Hepatocyte (in vitro differentiated cells): Measurements from ENCODE around the gene RBM17. TPM values are rescaled to one million over a fixed set of nuclear protein-coding genes. Genes with fewer than 3 reads are reported as not detected.
"Not testable (repeated sequence)": the region's sequence is repeated elsewhere in the genome, so short reads cannot be mapped to it uniquely, and the experiment has no call there.

Experiments used
- DNase-seq: peaks from one replicate; pipeline ENCODE4 v3.0.0-alpha.2; 2016; ENCODE audit warnings: low spot score
- H2AFZ ChIP-seq: fragments of 200-600 bp; sonication (generic); 2 replicates; pipeline ENCODE4 v1.6.0; 2016; ENCODE audit warnings: antibody characterized with exemption, mild to moderate bottlenecking
- H3K27ac ChIP-seq: fragments of 200-600 bp; sonication (generic); 2 replicates; pipeline ENCODE4 v1.5.1; 2016; ENCODE audit warnings: mild to moderate bottlenecking
- H3K27me3 ChIP-seq: fragments of 200-600 bp; sonication (generic); 2 replicates; pipeline ENCODE4 v1.6.1; 2016
- H3K36me3 ChIP-seq: fragments of 200-600 bp; sonication (generic); replicated peaks from 2 replicates; pipeline ENCODE4 v1.5.1; 2016; ENCODE audit warnings: low read depth; ENCODE audit not compliant: insufficient read depth
- H3K4me1 ChIP-seq: fragments of 200-600 bp; sonication (generic); 2 replicates; pipeline ENCODE4 v1.5.1; 2016; ENCODE audit warnings: mild to moderate bottlenecking, moderate library complexity; ENCODE audit not compliant: insufficient read depth
- H3K4me2 ChIP-seq: fragments of 200-600 bp; sonication (generic); 2 replicates; pipeline ENCODE4 v1.6.0; 2016
- H3K4me3 ChIP-seq: fragments of 200-600 bp; sonication (generic); 2 replicates; pipeline ENCODE4 v1.5.1; 2016; ENCODE audit warnings: mild to moderate bottlenecking
- H3K79me2 ChIP-seq: fragments of 200-600 bp; sonication (generic); 2 replicates; pipeline ENCODE4 v1.6.0; 2017; ENCODE audit warnings: mild to moderate bottlenecking
- H3K9me2 ChIP-seq: fragments of 200-600 bp; sonication (generic); replicated peaks from 2 replicates; pipeline ENCODE4 v1.6.0; 2017; ENCODE audit warnings: mild to moderate bottlenecking; ENCODE audit not compliant: insufficient read depth
- H3K9me3 ChIP-seq: fragments of 200-600 bp; sonication (generic); 2 replicates; pipeline ENCODE4 v1.5.1; 2016; ENCODE audit warnings: low read depth, mild to moderate bottlenecking
- H4K20me1 ChIP-seq: fragments of 200-600 bp; sonication (generic); 2 replicates; pipeline ENCODE4 v1.6.0; 2016; ENCODE audit warnings: mild to moderate bottlenecking; ENCODE audit not compliant: insufficient read depth, poor library complexity, severe bottlenecking
- CTCF ChIP-seq: fragments of 200-600 bp; sonication (generic); IDR thresholded peaks from 2 replicates; pipeline ENCODE4 v1.5.1; 2016; ENCODE audit warnings: antibody characterized with exemption, mild to moderate bottlenecking; ENCODE audit not compliant: poor library complexity
- EZH2 ChIP-seq: fragments of 200-600 bp; sonication (generic); IDR thresholded peaks from 2 replicates; pipeline ENCODE4 v1.6.1; 2016; ENCODE audit warnings: antibody characterized with exemption, mild to moderate bottlenecking, borderline replicate concordance
- EZH2phosphoT487 ChIP-seq: fragments of 200-600 bp; sonication (generic); IDR thresholded peaks from one replicate; pipeline ENCODE4 v1.6.1; 2018; ENCODE audit warnings: antibody characterized with exemption, mild to moderate bottlenecking, low read depth, moderate library complexity; ENCODE audit not compliant: unreplicated experiment, severe bottlenecking
- WGBS: methylation state at CpG from one replicate; pipeline ENCODE4 v1.1.6; 2016; ENCODE audit warnings: low lambda C conversion rate; ENCODE audit errors: missing lambda C conversion rate; 5-methylcytosine and 5-hydroxymethylcytosine counted together
- polyA plus RNA-seq: library from polyadenylated mRNA; unstranded; fragments of >200 nt; fragmentation: Nextera tagmentation; extraction: Ambion mirVana; gene quantifications from 2 replicates; pipeline ENCODE4 v1.2.1, GENCODE V29; 2016
- total RNA-seq: library from RNA; depleted of rRNA; stranded (reverse); fragments of >200 nt; gene quantifications from 2 replicates; pipeline ENCODE4 v1.2.3, GENCODE V29; 2014

The RBM17 gene
- total and polyA plus RNA-seq, 2 experiments from 2014 or later = 46.7 to 112 TPM

GRCh38 chr10:6059506-6059905 lies 29.3 kb upstream of the RBM17 start:
- 91% methylated on average over 2 of the region's 2 CpGs for WGBS
- Histone ChIP-seq H3K4me1 (no peaks in the 10 kb centered on the region), H3K36me3 (no peaks in the 10 kb centered on the region), H2AFZ (no peak overlapping the region), H3K79me2 (no peaks in the 10 kb centered on the region), H3K4me2 (no peak overlapping the region), H3K27me3 (peaks cover 18% of the 10 kb centered on the region), H3K9me3 (no peaks in the 10 kb centered on the region), H3K9me2 (no peaks in the 10 kb centered on the region), H4K20me1 (no peaks in the 10 kb centered on the region), H3K4me3 (no peak overlapping the region), H3K27ac (no peak overlapping the region)
- TF ChIP-seq EZH2 (no peak), EZH2phosphoT487 (no peak), CTCF (no peak)
- no peak for DNase-seq

- DNase-seq = no peak
- WGBS = 94% methylated on average over 8 of the region's 8 CpGs
- H3K27me3 ChIP-seq = peaks cover 18% of the 10 kb centered on the region
- no peaks in the 10 kb centered on the region for H4K20me1 ChIP-seq
- H3K9me3 ChIP-seq = no peaks in the 10 kb centered on the region
- TF ChIP-seq CTCF (no peak), EZH2 (no peak), EZH2phosphoT487 (no peak)
- no peak overlapping the region for H2AFZ ChIP-seq
- H3K4me1 ChIP-seq = no peaks in the 10 kb centered on the region
- no peak overlapping the region for H3K4me3 ChIP-seq
- H3K27ac ChIP-seq = no peak overlapping the region
- no peaks in the 10 kb centered on the region for H3K79me2 ChIP-seq
- H3K9me2 ChIP-seq = no peaks in the 10 kb centered on the region
- no peaks in the 10 kb centered on the region for H3K36me3 ChIP-seq
- no peak overlapping the region for H3K4me2 ChIP-seq
Measured at GRCh38 chr10:6061056-6061455, 27.8 kb upstream of the RBM17 start.

- Histone ChIP-seq H4K20me1 (no peaks in the 10 kb centered on the region), H2AFZ (no peak within 1 kb of the TSS), H3K9me3 (no peaks in the 10 kb centered on the region), H3K27me3 (peaks cover 18% of the 10 kb centered on the region), H3K4me1 (no peaks in the 10 kb centered on the region), H3K9me2 (no peaks in the 10 kb centered on the region), H3K27ac (no peak within 1 kb of the TSS), H3K4me3 (no peak within 1 kb of the TSS), H3K36me3 (no peaks in the 10 kb centered on the region), H3K4me2 (no peak within 1 kb of the TSS), H3K79me2 (no peaks in the 10 kb centered on the region)
- no peak for DNase-seq
- TF ChIP-seq CTCF (no peak), EZH2phosphoT487 (no peak), EZH2 (no peak)
- 90% methylated on average over 18 of the region's 18 CpGs for WGBS
Measured at GRCh38 chr10:6062101-6062771, 26.6 kb upstream of the RBM17 start, which contains the start of gene IL2RA. Gene IL2RA, minus strand, starts transcription at chr10:6062367. Its CDS starts 216 bp downstream, at chr10:6062151.

- Histone ChIP-seq H3K27ac (no peak overlapping the region), H3K9me2 (no peaks in the 10 kb centered on the region), H3K4me1 (no peaks in the 10 kb centered on the region), H3K4me3 (no peak overlapping the region), H3K4me2 (no peak overlapping the region), H3K27me3 (peaks cover 12% of the 10 kb centered on the region), H2AFZ (no peak overlapping the region), H3K79me2 (no peaks in the 10 kb centered on the region), H3K36me3 (no peaks in the 10 kb centered on the region), H4K20me1 (no peaks in the 10 kb centered on the region), H3K9me3 (no peaks in the 10 kb centered on the region)
- DNase-seq = no peak
- TF ChIP-seq EZH2 (no peak), EZH2phosphoT487 (no peak), CTCF (no peak)
- 87% methylated on average over 7 of the region's 7 CpGs for WGBS
Measured at GRCh38 chr10:6064119-6064518, 24.7 kb upstream of the RBM17 start.

GRCh38 chr10:6064726-6065125 lies 24.1 kb upstream of the RBM17 start:
- WGBS = 96% methylated on average over 3 of the region's 3 CpGs
- H3K4me3 ChIP-seq = not testable (repeated sequence)

More at GRCh38 chr10:6064726-6065125, 24.1 kb upstream of the RBM17 start:
- H3K27me3 ChIP-seq, H3K27ac ChIP-seq, H4K20me1 ChIP-seq, H3K4me2 ChIP-seq, H2AFZ ChIP-seq, H3K36me3 ChIP-seq, H3K9me2 ChIP-seq, H3K9me3 ChIP-seq, DNase-seq, H3K79me2 ChIP-seq, H3K4me1 ChIP-seq: not testable (repeated sequence)
